ENCODE measurements around the gene PTPRU.

GRCh38 chr1:29343908-29344307 is 107.6 kb downstream of the PTPRU start:
- TF ChIP-seq CTCF (IDR thresholded peaks at IDR 0.05): no peak
- TF ChIP-seq POLR2A (IDR thresholded peaks at IDR 0.05): no peak
- no peak for TF ChIP-seq EP300 (IDR thresholded peaks at IDR 0.05)
- no peak for TF ChIP-seq POLR2AphosphoS5 (IDR thresholded peaks at IDR 0.05)

Measured in suprapubic skin (tissue), 4 donors.